ENCODE results near the gene KMT2B. TPM values are rescaled to one million over a fixed set of nuclear protein-coding genes. Genes with fewer than 3 reads are reported as not detected.

Gene KMT2B
- total RNA-seq, 1 donor from 2014 or later: 36.6 TPM

- H3K4me3 ChIP-seq: peak overlapping the region; percentile 65
- no peaks in the 10 kb centered on the region for H3K27me3 ChIP-seq
- H3K36me3 ChIP-seq: peaks cover 38% of the 10 kb centered on the region
- peak overlapping the region; percentile 88 for H3K27ac ChIP-seq
- H3K9me3 ChIP-seq: no peaks in the 10 kb centered on the region
- DNase-seq: no peak
- ATAC-seq: no peak
- intact Hi-C loops (cut with DNase I): no loop called here
- peaks cover 23% of the 10 kb centered on the region for H3K4me1 ChIP-seq
- TF ChIP-seq, protein P1, sequence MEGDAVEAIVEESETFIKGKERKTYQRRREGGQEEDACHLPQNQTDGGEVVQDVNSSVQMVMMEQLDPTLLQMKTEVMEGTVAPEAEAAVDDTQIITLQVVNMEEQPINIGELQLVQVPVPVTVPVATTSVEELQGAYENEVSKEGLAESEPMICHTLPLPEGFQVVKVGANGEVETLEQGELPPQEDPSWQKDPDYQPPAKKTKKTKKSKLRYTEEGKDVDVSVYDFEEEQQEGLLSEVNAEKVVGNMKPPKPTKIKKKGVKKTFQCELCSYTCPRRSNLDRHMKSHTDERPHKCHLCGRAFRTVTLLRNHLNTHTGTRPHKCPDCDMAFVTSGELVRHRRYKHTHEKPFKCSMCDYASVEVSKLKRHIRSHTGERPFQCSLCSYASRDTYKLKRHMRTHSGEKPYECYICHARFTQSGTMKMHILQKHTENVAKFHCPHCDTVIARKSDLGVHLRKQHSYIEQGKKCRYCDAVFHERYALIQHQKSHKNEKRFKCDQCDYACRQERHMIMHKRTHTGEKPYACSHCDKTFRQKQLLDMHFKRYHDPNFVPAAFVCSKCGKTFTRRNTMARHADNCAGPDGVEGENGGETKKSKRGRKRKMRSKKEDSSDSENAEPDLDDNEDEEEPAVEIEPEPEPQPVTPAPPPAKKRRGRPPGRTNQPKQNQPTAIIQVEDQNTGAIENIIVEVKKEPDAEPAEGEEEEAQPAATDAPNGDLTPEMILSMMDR (IDR thresholded peaks at IDR 0.05): no peak
Observed at GRCh38 chr19:35739275-35740107, 21.7 kb downstream of the KMT2B start.

- Histone ChIP-seq H3K4me1 (peaks cover 24% of the 10 kb centered on the region), H3K27ac (peak overlapping the region; percentile 88), H3K36me3 (peaks cover 34% of the 10 kb centered on the region), H3K9me3 (no peaks in the 10 kb centered on the region), H3K4me3 (peak overlapping the region; percentile 65), H3K27me3 (no peaks in the 10 kb centered on the region)
- intact Hi-C loops (cut with DNase I): no loop called here
- ATAC-seq: no peak
- no peak for DNase-seq
- TF ChIP-seq, protein P1 (IDR thresholded peaks at IDR 0.05): no peak
Observed at GRCh38 chr19:35740108-35740422, 22.3 kb downstream of the KMT2B start.

DNA sequence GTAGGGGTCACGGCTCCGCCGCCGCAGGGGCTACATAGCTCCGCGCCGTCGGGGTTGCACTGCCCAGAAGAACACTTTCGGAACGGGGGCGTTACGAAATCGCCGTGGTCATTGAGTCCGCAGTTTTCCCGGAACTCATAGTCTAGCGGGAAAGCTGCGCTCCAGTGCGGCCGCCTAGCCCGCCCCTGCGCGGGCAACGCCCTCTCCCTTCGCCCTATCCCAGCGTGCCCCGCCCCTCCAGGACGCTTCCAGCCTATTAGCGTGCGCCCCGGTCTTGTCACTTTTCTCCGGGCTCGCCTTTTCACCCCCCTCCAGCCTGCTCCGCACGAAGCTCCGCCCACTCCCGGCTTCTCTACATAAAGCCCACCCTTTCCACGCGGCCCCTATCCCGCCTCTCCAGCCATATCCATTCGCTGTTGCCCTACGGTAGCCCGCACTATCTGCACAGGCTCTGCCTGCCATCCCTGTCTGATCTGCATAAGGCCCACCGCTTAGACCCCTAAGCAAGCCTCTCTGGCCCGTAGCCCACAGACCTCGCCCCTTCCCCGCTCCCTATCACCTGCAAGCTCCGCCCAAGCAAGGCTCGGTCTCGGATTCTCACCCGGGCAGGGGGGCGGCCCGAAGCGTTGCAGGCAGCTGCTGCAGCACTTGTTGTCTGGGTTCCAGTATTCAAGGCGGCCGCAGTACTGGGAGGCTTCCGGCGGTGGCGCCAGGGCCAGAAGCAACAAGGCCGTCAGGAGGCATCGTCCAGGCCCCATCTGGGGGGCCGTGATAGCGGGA, 22.8 kb downstream of the KMT2B start:
- peaks cover 24% of the 10 kb centered on the region for H3K4me1 ChIP-seq
- TF ChIP-seq, protein P1 (IDR thresholded peaks at IDR 0.05): peak; percentile 24

DNA sequence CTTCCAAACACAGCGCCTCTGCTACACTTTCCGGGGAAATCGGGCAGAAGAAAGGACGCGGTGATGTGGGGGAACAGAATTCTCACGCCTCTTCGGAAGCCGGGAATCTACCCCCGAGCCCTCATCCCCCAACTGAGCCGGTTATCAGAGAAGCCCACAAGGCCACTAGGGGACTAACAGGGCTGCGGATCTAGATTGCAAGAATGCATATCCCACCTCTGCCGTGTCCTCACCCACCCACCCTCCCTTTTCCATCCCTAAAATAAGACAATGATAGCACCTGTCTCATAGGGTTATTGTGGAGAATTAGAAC, 23.4 kb downstream of the KMT2B start:
- H3K27me3 ChIP-seq: no peaks in the 10 kb centered on the region
- intact Hi-C loops (cut with DNase I): no loop called here
- peak overlapping the region; percentile 83 for H3K27ac ChIP-seq
- no peak for ATAC-seq
- H3K9me3 ChIP-seq: no peaks in the 10 kb centered on the region
- peaks cover 32% of the 10 kb centered on the region for H3K36me3 ChIP-seq
- no peak for DNase-seq
- TF ChIP-seq, protein P1 (IDR thresholded peaks at IDR 0.05): no peak
- peaks cover 28% of the 10 kb centered on the region for H3K4me1 ChIP-seq
- peak overlapping the region; percentile 65 for H3K4me3 ChIP-seq

More for the DNA sequence above, 22.8 kb downstream of the KMT2B start:
- H3K9me3 ChIP-seq: no peaks in the 10 kb centered on the region
- peak overlapping the region; percentile 65 for H3K4me3 ChIP-seq
- peak overlapping the region; percentile 88 for H3K27ac ChIP-seq
- no peaks in the 10 kb centered on the region for H3K27me3 ChIP-seq
- intact Hi-C loops (cut with DNase I): no loop called here
- DNase-seq (peak; percentile 99), ATAC-seq (peak; percentile 88)
- H3K36me3 ChIP-seq: peaks cover 34% of the 10 kb centered on the region

DNA sequence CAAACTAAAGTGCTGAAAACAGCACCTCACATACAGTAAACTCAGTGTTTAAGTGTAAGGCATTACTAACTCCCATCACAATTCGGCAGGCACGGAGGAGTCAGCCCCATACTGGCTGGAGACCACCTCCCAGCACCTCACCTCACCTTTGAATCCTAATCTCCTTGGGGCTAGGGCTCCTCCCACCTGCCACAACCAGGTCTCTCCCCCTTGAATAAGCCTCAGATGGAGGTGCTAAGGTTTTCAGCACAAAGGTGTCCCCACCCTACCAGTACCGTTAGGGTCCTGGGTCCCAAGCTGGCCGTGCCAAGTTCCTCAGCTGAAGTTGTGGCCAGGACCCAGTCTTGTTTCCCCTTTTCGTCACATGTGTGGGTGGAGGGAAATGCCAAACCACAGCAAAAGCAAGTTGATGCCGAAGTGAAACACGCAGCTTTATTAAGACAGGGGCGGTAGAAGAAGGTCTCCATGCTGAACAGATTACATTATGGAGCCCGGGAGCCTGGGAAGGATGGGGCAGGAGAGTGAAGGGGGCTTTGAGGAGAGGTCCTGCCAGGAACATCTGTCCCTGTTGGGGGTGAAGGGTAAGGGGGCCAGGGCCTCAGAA, 24.4 kb downstream of the KMT2B start, which contains the start of gene IGFLR1:
Gene IGFLR1, minus strand, starts transcription at position 332 of the 604 bp plus-strand sequence. CDS start 1,272 bp downstream, outside the sequence.
- ATAC-seq (no peak), DNase-seq (no peak)
- Histone ChIP-seq H3K9me3 (no peaks in the 10 kb centered on the region), H3K4me1 (peaks cover 33% of the 10 kb centered on the region), H3K4me3 (peak within 1 kb of the TSS; percentile 65), H3K27ac (peak within 1 kb of the TSS; percentile 83), H3K27me3 (no peaks in the 10 kb centered on the region), H3K36me3 (peaks cover 22% of the 10 kb centered on the region)
- intact Hi-C loops (cut with DNase I): no loop called here
- TF ChIP-seq, protein P1 (IDR thresholded peaks at IDR 0.05): no peak

All from upper lobe of right lung (tissue), 1 donor.